Measurements from ENCODE around the gene ST7. TPM values are rescaled to one million over a fixed set of nuclear protein-coding genes. Genes with fewer than 3 reads are reported as not detected.

Gene ST7
- polyA plus RNA-seq, 2 of the 4 experiments (the other 2 are of a cell fraction), result 16.2 to 26.0 TPM

GRCh38 chr7:117005449-117005848, 52.1 kb downstream of the ST7 start:
- no peaks in the 10 kb centered on the region for H3K9me3 ChIP-seq
- H3K4me1 ChIP-seq, result peaks cover 6% of the 10 kb centered on the region; the same call in 1 of the 3 replicates
- POLR2A ChIA-PET, result no interaction called here
- no peak overlapping the region for H3K27ac ChIP-seq
- DNase-seq (ENCODE audit: low read depth in 1 of 2, low spot score in 1 of 2) (no peak), ATAC-seq (no peak), FAIRE-seq (no peak)
- CTCF ChIA-PET, result interaction anchor here (1.7 to 1.9 kb wide), 3 partner anchors 10 to 122 kb away, joined by 4 to 8 read pairs (median 6); no protein-coding TSS in a partner anchor
- TF ChIP-seq MAX (IDR thresholded peaks at IDR 0.05) (no peak), TFCP2L1 (CRISPR knock-in tag; IDR thresholded peaks at IDR 0.05) (no peak), ZNF302 (CRISPR knock-in tag; IDR thresholded peaks at IDR 0.05) (no peak), ESRRA (IDR thresholded peaks at IDR 0.05; ENCODE audit: borderline replicate concordance, low read length) (no peak), JUN (IDR thresholded peaks at IDR 0.05) (no peak), BCL3 (IDR thresholded peaks at IDR 0.05) (no peak), NFE2L2 (conservative IDR thresholded peaks at IDR 0.05; ENCODE audit: low read length) (no peak), RNF2 (IDR thresholded peaks at IDR 0.05; ENCODE audit: borderline replicate concordance, low read depth) (no peak), FOSB (CRISPR knock-in tag; IDR thresholded peaks at IDR 0.05) (no peak), ZSCAN20 (CRISPR knock-in tag; IDR thresholded peaks at IDR 0.05) (no peak), MYC (IDR thresholded peaks at IDR 0.05; ENCODE audit: borderline replicate concordance, low read length) (no peak)
- no peak overlapping the region for H3K4me2 ChIP-seq
- H3K4me3 ChIP-seq, result no peak overlapping the region
- 96% methylated on average over 2 of the region's 2 CpGs for WGBS (ENCODE audit: missing lambda C conversion rate)

- Histone ChIP-seq H3K9me3 (no peaks in the 10 kb centered on the region), H3K4me2 (no peak overlapping the region), H3K4me3 (no peak overlapping the region), H3K27ac (no peak overlapping the region), H3K4me1 (peaks cover 6% of the 10 kb centered on the region; the same call in 1 of the 3 replicates)
- ChIA-PET CTCF (interaction anchor here (1.7 to 1.9 kb wide), 4 partner anchors 12 to 120 kb away, joined by 4 to 8 read pairs (median 6); no protein-coding TSS in a partner anchor), POLR2A (no interaction called here)
- DNase-seq (ENCODE audit: low read depth in 1 of 2, low spot score in 1 of 2), result no peak
- no peak for ATAC-seq
- no peak for FAIRE-seq
- TF ChIP-seq ESRRA (IDR thresholded peaks at IDR 0.05; ENCODE audit: borderline replicate concordance, low read length) (no peak), NR3C1 (IDR thresholded peaks at IDR 0.05) (no peak), SMC3 (IDR thresholded peaks at IDR 0.05) (no peak), MAZ (IDR thresholded peaks at IDR 0.05; ENCODE audit: borderline replicate concordance, low read depth, low read length) (no peak), RNF2 (IDR thresholded peaks at IDR 0.05; ENCODE audit: borderline replicate concordance, low read depth) (no peak), NFE2L2 (conservative IDR thresholded peaks at IDR 0.05; ENCODE audit: low read length) (no peak), BCL3 (IDR thresholded peaks at IDR 0.05) (no peak), RAD21 (conservative IDR thresholded peaks at IDR 0.05 in 1 of 2, IDR thresholded peaks at IDR 0.05 in 1 of 2) (no peak), GATA3 (IDR thresholded peaks at IDR 0.05; ENCODE audit: borderline replicate concordance) (no peak), TFCP2L1 (CRISPR knock-in tag; IDR thresholded peaks at IDR 0.05) (no peak), CTCF (IDR thresholded peaks at IDR 0.05) (no peak), JUNB (IDR thresholded peaks at IDR 0.05) (no peak), SREBF2 (IDR thresholded peaks at IDR 0.05) (no peak), PBX3 (IDR thresholded peaks at IDR 0.05) (no peak), HOXB5 (CRISPR knock-in tag; IDR thresholded peaks at IDR 0.05) (no peak), ELK1 (IDR thresholded peaks at IDR 0.05; ENCODE audit: low read depth, low read length) (no peak), EHMT2 (IDR thresholded peaks at IDR 0.05; ENCODE audit: low read depth) (no peak), ZSCAN20 (CRISPR knock-in tag; IDR thresholded peaks at IDR 0.05) (no peak), RFX5 (IDR thresholded peaks at IDR 0.05) (no peak)
- 96% methylated on average over 5 of the region's 5 CpGs for WGBS (ENCODE audit: missing lambda C conversion rate)
Measured at GRCh38 chr7:117006907-117007684, 53.8 kb downstream of the ST7 start.
